GM18502 (cell line): ENCODE data around the gene ATXN7L3B.

Experiments used
- ATAC-seq: cut with Tn5 transposase; IDR thresholded peaks from one replicate; pipeline ENCODE4 v1.9.1; 2021; ENCODE audit warnings: mild to moderate bottlenecking; ENCODE audit not compliant: unreplicated experiment, poor library complexity

The ATXN7L3B gene

GRCh38 chr12:74547249-74547648, 9.6 kb downstream of the ATXN7L3B start:
- no peak for ATAC-seq

- no peak for ATAC-seq
These were observed 13.7 kb downstream of the ATXN7L3B start for GRCh38 chr12:74551291-74551690.

GRCh38 chr12:74552201-74552600, 14.6 kb downstream of the ATXN7L3B start:
- no peak for ATAC-seq

- no peak for ATAC-seq
These were observed 22.1 kb downstream of the ATXN7L3B start for GRCh38 chr12:74559728-74560127.

- ATAC-seq, result no peak
These were observed 26.3 kb downstream of the ATXN7L3B start for GRCh38 chr12:74563927-74564326.

- ATAC-seq, result no peak
These were observed 40.9 kb downstream of the ATXN7L3B start for GRCh38 chr12:74578486-74578885.

- no peak for ATAC-seq
These were observed 41.8 kb downstream of the ATXN7L3B start for GRCh38 chr12:74579446-74579845.

GRCh38 chr12:74579981-74580380, 42.3 kb downstream of the ATXN7L3B start:
- ATAC-seq, result no peak

- ATAC-seq, result no peak
These were observed 43.8 kb downstream of the ATXN7L3B start for GRCh38 chr12:74581439-74581838.

GRCh38 chr12:74584483-74585062, 46.9 kb downstream of the ATXN7L3B start:
- ATAC-seq, result no peak

- no peak for ATAC-seq
These were observed 48.6 kb downstream of the ATXN7L3B start for GRCh38 chr12:74586251-74586650.
